H1 (cell line): ENCODE measurements around the gene SERPINB2. TPM values are rescaled to one million over a fixed set of nuclear protein-coding genes. Genes with fewer than 3 reads are reported as not detected.
A peak's percentile ranks its signal among the peaks of the same experiment; 100 is the strongest.

Experiments
- CTCF ChIA-PET: fragments of 300-600 bp; sonication (Branson Sonifier 250); formaldehyde crosslinking; loops from one replicate; lab custom pipeline; 2021; ENCODE audit not compliant: partially characterized antibody; lab: Charles Lee
- POLR2A ChIA-PET: fragments of 300-600 bp; sonication (Branson Sonifier 250); formaldehyde crosslinking; loops from one replicate; lab custom pipeline; 2021; ENCODE audit warnings: inconsistent platforms; ENCODE audit not compliant: partially characterized antibody; lab: Charles Lee
- DNase-seq, 2 experiments: peaks; one replicate each; pipeline versions ENCODE4 v3.0.0 to v3.0.0-alpha.2; 2010 to 2022; ENCODE audit warnings: low spot score in 2 of 2, low read depth in 1 of 2, mixed read lengths in 1 of 2
- FAIRE-seq: peaks from 2 replicates; lab custom pipeline; 2011; peaks lifted over from hg19 to GRCh38; lab: Jason Lieb, UNC
- H2AFZ ChIP-seq: 2 replicates; pipeline ENCODE4 v1.8.1; 2012; ENCODE audit warnings: low read length, inconsistent platforms
- H2AK5ac ChIP-seq: 2 replicates; pipeline ENCODE4 v1.6.1; 2013; ENCODE audit warnings: low read depth, low read length
- H2BK120ac ChIP-seq: replicated peaks from 2 replicates; pipeline ENCODE3; 2013; ENCODE audit warnings: low read depth, low read length, inconsistent platforms
- H2BK12ac ChIP-seq: 2 replicates; pipeline ENCODE4 v1.6.1; 2013; ENCODE audit warnings: low read depth, low read length
- H2BK15ac ChIP-seq: 2 replicates; pipeline ENCODE4 v1.6.1; 2013; ENCODE audit warnings: low read length
- H2BK20ac ChIP-seq: 2 replicates; pipeline ENCODE4 v1.6.1; 2013; ENCODE audit warnings: low read length
- H2BK5ac ChIP-seq: 2 replicates; pipeline ENCODE4 v1.6.1; 2013; ENCODE audit warnings: low read depth, low read length
- H3K14ac ChIP-seq: 2 replicates; pipeline ENCODE4 v1.6.1; 2013; ENCODE audit warnings: inconsistent platforms; ENCODE audit not compliant: insufficient read length
- H3K18ac ChIP-seq: 2 replicates; pipeline ENCODE4 v1.6.1; 2013; ENCODE audit warnings: low read length; ENCODE audit errors: extremely low read depth
- H3K23ac ChIP-seq: 2 replicates; pipeline ENCODE4 v1.6.1; 2013; ENCODE audit warnings: inconsistent platforms; ENCODE audit not compliant: insufficient read length
- H3K23me2 ChIP-seq: 2 replicates; pipeline ENCODE4 v1.6.1; 2013; ENCODE audit warnings: low read depth, low read length
- H3K27ac ChIP-seq: 2 replicates; pipeline ENCODE4 v1.6.1; 2011; ENCODE audit warnings: low read depth, low read length, inconsistent platforms
- H3K27me3 ChIP-seq, 4 experiments: replicated peaks in 1 of 4; 1 replicate in 1 of 4; 2 replicates in 3 of 4; pipeline versions ENCODE4 v1.6.1 to v1.8.1; 2011 to 2013; ENCODE audit warnings: low read length in 3 of 4, mild to moderate bottlenecking in 3 of 4, inconsistent platforms in 2 of 4, mixed read lengths in 2 of 4, moderate library complexity in 1 of 4; ENCODE audit not compliant: control insufficient read depth in 3 of 4, insufficient read depth in 3 of 4; ENCODE audit errors: extremely low read depth in 1 of 4
- H3K36me3 ChIP-seq, 4 experiments: 2 replicates each; pipeline versions ENCODE4 v1.6.1 to v1.8.1; 2011 to 2013; ENCODE audit warnings: mild to moderate bottlenecking in 4 of 4, low read length in 3 of 4, moderate library complexity in 2 of 4, control low read depth in 1 of 4, inconsistent platforms in 1 of 4; ENCODE audit not compliant: insufficient read depth in 4 of 4, control insufficient read depth in 2 of 4
- H3K4ac ChIP-seq: replicated peaks from 2 replicates; pipeline ENCODE3; 2013; ENCODE audit warnings: low read length, low read depth, mixed read lengths, inconsistent platforms; ENCODE audit not compliant: insufficient read length
- H3K4me1 ChIP-seq, 4 experiments: replicated peaks in 1 of 4; 1 replicate in 1 of 4; 2 replicates in 3 of 4; pipeline versions ENCODE4 v1.6.1 to v1.8.1; 2011 to 2013; ENCODE audit warnings: low read length in 3 of 4, inconsistent platforms in 2 of 4, mixed read lengths in 1 of 4; ENCODE audit not compliant: insufficient read depth in 4 of 4, control insufficient read depth in 3 of 4
- H3K4me2 ChIP-seq, 2 experiments: 2 replicates each; pipeline versions ENCODE4 v1.6.1 to v1.8.1; 2011 to 2013; ENCODE audit warnings: low read depth in 2 of 2, low read length in 2 of 2, control low read depth in 1 of 2, inconsistent platforms in 1 of 2, mild to moderate bottlenecking in 1 of 2; ENCODE audit not compliant: insufficient read depth in 1 of 2
- H3K4me3 ChIP-seq, 4 experiments: fragments of 200-600, 300-600 bp in 1 of 4; sonication (generic), shearing (Covaris generic), sonication (Bioruptor Twin) in 1 of 4; 2 replicates each; pipeline versions ENCODE4 v1.5.1 to v1.8.1; 2011 to 2016; ENCODE audit warnings: low read length in 4 of 4, low read depth in 3 of 4, control low read depth in 2 of 4, inconsistent platforms in 2 of 4, mild to moderate bottlenecking in 2 of 4, mixed read lengths in 1 of 4, moderate library complexity in 1 of 4; ENCODE audit not compliant: insufficient read depth in 2 of 4; ENCODE audit errors: extremely low read depth in 1 of 4
- H3K56ac ChIP-seq: replicated peaks from 2 replicates; pipeline ENCODE3; 2013; ENCODE audit warnings: low read depth, mild to moderate bottlenecking, mixed read lengths, low read length, inconsistent platforms; ENCODE audit not compliant: insufficient read length
- H3K79me1 ChIP-seq: 2 replicates; pipeline ENCODE4 v1.6.1; 2013; ENCODE audit warnings: low read depth, low read length, control low read depth
- H3K79me2 ChIP-seq, 2 experiments: 2 replicates each; pipeline versions ENCODE4 v1.6.1 to v1.8.1; 2012 to 2013; ENCODE audit warnings: low read length in 2 of 2, mild to moderate bottlenecking in 2 of 2, inconsistent platforms in 1 of 2; ENCODE audit not compliant: insufficient read depth in 2 of 2, control insufficient read depth in 1 of 2
- H3K9ac ChIP-seq, 4 experiments: replicated peaks in 1 of 4; 1 replicate in 1 of 4; 2 replicates in 3 of 4; pipeline versions ENCODE4 v1.6.1 to v1.8.1; 2011 to 2013; ENCODE audit warnings: low read depth in 3 of 4, low read length in 3 of 4, control low read depth in 2 of 4, mild to moderate bottlenecking in 2 of 4, moderate library complexity in 2 of 4, inconsistent platforms in 1 of 4; ENCODE audit errors: extremely low read depth in 1 of 4
- H3K9me3 ChIP-seq, 2 experiments: 2 replicates each; pipeline versions ENCODE4 v1.6.1 to v1.8.1; 2012 to 2013; ENCODE audit warnings: mild to moderate bottlenecking in 2 of 2, moderate library complexity in 2 of 2, control low read depth in 1 of 2, inconsistent platforms in 1 of 2, low read depth in 1 of 2, low read length in 1 of 2, mixed read lengths in 1 of 2; ENCODE audit not compliant: insufficient read depth in 2 of 2
- H4K20me1 ChIP-seq, 2 experiments: replicated peaks in 1 of 2; 2 replicates each; pipeline versions ENCODE3 to v1.8.1; 2011 to 2013; ENCODE audit warnings: inconsistent platforms in 2 of 2, low read length in 2 of 2, mild to moderate bottlenecking in 1 of 2; ENCODE audit not compliant: insufficient read depth in 2 of 2, control insufficient read depth in 1 of 2
- H4K5ac ChIP-seq: 2 replicates; pipeline ENCODE4 v1.6.1; 2013; ENCODE audit warnings: low read length, low read depth, mixed read lengths, inconsistent platforms; ENCODE audit not compliant: insufficient read length
- H4K8ac ChIP-seq: 2 replicates; pipeline ENCODE4 v1.8.0; 2013; ENCODE audit warnings: mild to moderate bottlenecking, moderate library complexity, low read length, inconsistent platforms; ENCODE audit not compliant: insufficient read depth; ENCODE audit errors: extremely low read depth
- H4K91ac ChIP-seq: replicated peaks from 2 replicates; pipeline ENCODE3; 2013; ENCODE audit warnings: low read length, mixed read lengths, inconsistent platforms; ENCODE audit not compliant: insufficient read length
- ASH2L ChIP-seq: fragments of 200-600, 300-600 bp; sonication (generic); IDR thresholded peaks from one replicate; pipeline ENCODE4 v1.7.1; 2017; ENCODE audit warnings: low read length
- BACH1 ChIP-seq: IDR thresholded peaks from 2 replicates; pipeline ENCODE4 v1.6.1; 2012; ENCODE audit warnings: low read length, improper control_type of control experiment
- CBX8 ChIP-seq: fragments of 300-800, 300-1000 bp; sonication (generic); IDR thresholded peaks from 2 replicates; pipeline ENCODE4 v1.7.1; 2016; ENCODE audit warnings: low read depth, low read length, borderline replicate concordance
- CREB1 ChIP-seq: IDR thresholded peaks from 2 replicates; pipeline ENCODE4 v1.6.1; 2012; ENCODE audit warnings: inconsistent platforms
- EZH2 ChIP-seq: fragments of 200-600 bp; sonication (generic); IDR thresholded peaks from 2 replicates; pipeline ENCODE4 v1.7.1; 2012; ENCODE audit warnings: low read depth, mild to moderate bottlenecking, moderate library complexity, low read length, inconsistent platforms; ENCODE audit not compliant: severe bottlenecking
- FOSL1 ChIP-seq: IDR thresholded peaks from 2 replicates; pipeline ENCODE4 v1.6.1; 2011; ENCODE audit warnings: mild to moderate bottlenecking, low read depth, low read length, moderate library complexity; ENCODE audit not compliant: insufficient read depth
- KDM4A ChIP-seq: IDR thresholded peaks from one replicate; pipeline ENCODE4 v1.7.1; 2012; ENCODE audit warnings: low read depth, mild to moderate bottlenecking, moderate library complexity, low read length, inconsistent platforms; ENCODE audit not compliant: severe bottlenecking
- NRF1 ChIP-seq: IDR thresholded peaks from 2 replicates; pipeline ENCODE4 v1.6.1; 2011; ENCODE audit warnings: mild to moderate bottlenecking, low read depth, low read length, improper control_type of control experiment
- RXRA ChIP-seq: IDR thresholded peaks from 2 replicates; pipeline ENCODE4 v1.6.1; 2011; ENCODE audit warnings: low read depth, mild to moderate bottlenecking, low read length, moderate library complexity; ENCODE audit not compliant: insufficient read depth
- SIN3A ChIP-seq, 2 experiments: IDR thresholded peaks in 1 of 2; conservative IDR thresholded peaks in 1 of 2; 2 replicates each; pipeline ENCODE4 v1.6.1; 2011 to 2012; ENCODE audit warnings: low read length in 2 of 2, improper control_type of control experiment in 1 of 2, low read depth in 1 of 2, mild to moderate bottlenecking in 1 of 2
- SIRT6 ChIP-seq: IDR thresholded peaks from one replicate; pipeline ENCODE4 v1.7.1; 2012; ENCODE audit warnings: low read length, inconsistent platforms
- WGBS, 2 experiments: shearing (Covaris generic) in 1 of 2; methylation state at CpG; one replicate each; pipeline versions ENCODE4 v1.1.6 to v1.1.7; 2013 to 2015; ENCODE audit warnings: low lambda C conversion rate in 2 of 2, mixed read lengths in 2 of 2, inconsistent platforms in 1 of 2, low coverage in 1 of 2, missing lambda C conversion rate in 1 of 2; ENCODE audit not compliant: insufficient replicate concordance in 2 of 2, insufficient coverage in 1 of 2, insufficient read length in 1 of 2; ENCODE audit errors: extremely low coverage in 1 of 2, missing lambda C conversion rate in 1 of 2; 5-methylcytosine and 5-hydroxymethylcytosine counted together
- polyA plus RNA-seq, 7 experiments: library from polyadenylated mRNA; depleted of rRNA in 3 of 7; stranded (reverse) in 5 of 7; unstranded in 2 of 7; fragments of >200 nt in 5 of 7; fragments of 200-250 nt in 2 of 7; gene quantifications; 1 replicate in 5 of 7; 2 replicates in 1 of 7; 4 replicates in 1 of 7; pipeline versions ENCODE4 v1.2.1 to v1.2.3, GENCODE V29; 2011 to 2013; ENCODE audit warnings: missing spikeins in 2 of 7, mixed read lengths in 2 of 7
- total RNA-seq: library from RNA; stranded (reverse); fragmentation: NEBNext Ultra II Directional; extraction: Animal tissue kit (Norgen Biotek cat#: 25700); gene quantifications from 2 replicates; pipeline ENCODE4 v1.2.1, GENCODE V29; 2021

Gene SERPINB2
- total and polyA plus RNA-seq, 2 of the 8 experiments (the other 6 are each of a cell fraction or from before 2014, with no cell fraction given): not detected

GRCh38 chr18:63888470-63889190, 1.1 kb downstream of the SERPINB2 start:
- Histone ChIP-seq H4K20me1 (no peaks in the 10 kb centered on the region), H3K23me2 (no peaks in the 10 kb centered on the region), H2BK12ac (no peak overlapping the region), H3K56ac (no peak overlapping the region), H3K79me1 (no peaks in the 10 kb centered on the region), H3K4me3 (no peak overlapping the region)
- no peak for TF ChIP-seq NRF1
- TF ChIP-seq ASH2L: no peak
- TF ChIP-seq SIRT6: no peak
- no peak for TF ChIP-seq KDM4A
- no peak for TF ChIP-seq EZH2
- no peak for TF ChIP-seq FOSL1
- no peak for TF ChIP-seq CBX8
- TF ChIP-seq SIN3A (conservative IDR thresholded peaks at IDR 0.05 in 1 of 2, IDR thresholded peaks at IDR 0.05 in 1 of 2; ENCODE audit: low read depth in 1 of 2, low read length in 2 of 2): no peak
- TF ChIP-seq BACH1: no peak
- TF ChIP-seq CREB1: no peak
- TF ChIP-seq RXRA: no peak
- TF ChIP-seq, all 59 proteins: peak for 0
- no peak overlapping the region for H2BK20ac ChIP-seq
- H3K79me2 ChIP-seq: no peaks in the 10 kb centered on the region
- no peak overlapping the region for H3K27ac ChIP-seq
- no peak overlapping the region for H3K4me2 ChIP-seq
- H3K27me3 ChIP-seq: no peaks in the 10 kb centered on the region
- no peak overlapping the region for H4K91ac ChIP-seq
- H2AK5ac ChIP-seq: no peak overlapping the region
- no peak overlapping the region for H2AFZ ChIP-seq
- 77% methylated on average over 1 of the region's 1 CpG; no CpG with 5 or more reads in 1 of the 2 experiments for WGBS, 2 experiments
- no peak overlapping the region for H2BK120ac ChIP-seq
- H3K9ac ChIP-seq: no peak overlapping the region
- no peak overlapping the region for H3K4ac ChIP-seq
- no peak overlapping the region for H2BK15ac ChIP-seq
- H3K36me3 ChIP-seq: no peaks in the 10 kb centered on the region
- no peaks in the 10 kb centered on the region for H3K4me1 ChIP-seq
- CTCF ChIA-PET: no interaction called here
- POLR2A ChIA-PET: no interaction called here
- H3K18ac ChIP-seq: no peak overlapping the region
- FAIRE-seq: peak; percentile 39
- no peaks in the 10 kb centered on the region for H3K9me3 ChIP-seq
- no peak overlapping the region for H4K5ac ChIP-seq
- no peak overlapping the region for H3K14ac ChIP-seq
- no peak overlapping the region for H2BK5ac ChIP-seq
- no peak overlapping the region for H4K8ac ChIP-seq
- H3K23ac ChIP-seq: no peak overlapping the region
- DNase-seq: no peak
